Peyer's patch (tissue), 4 donors: ENCODE measurements around the gene NCAN. TPM values are rescaled to one million over a fixed set of nuclear protein-coding genes. Genes with fewer than 3 reads are reported as not detected.

Experiments used
- DNase-seq, 3 donors: peaks; one replicate each; pipeline ENCODE4 v3.0.0-alpha.2; 2017 to 2019
- H3K27ac ChIP-seq, 4 donors: fragments of 200-600 bp; sonication (generic); one replicate each; pipeline ENCODE4 v1.5.1; 2016 to 2019
- H3K27me3 ChIP-seq, 2 donors: fragments of 200-600 bp; sonication (generic); one replicate each; pipeline ENCODE4 v1.5.1; 2019
- H3K36me3 ChIP-seq, 3 donors: fragments of 200-600 bp; sonication (generic); one replicate each; pipeline ENCODE4 v1.5.1; 2016 to 2019
- H3K4me1 ChIP-seq, 4 donors: fragments of 200-600 bp; sonication (generic); one replicate each; pipeline ENCODE4 v1.5.1; 2016 to 2019
- H3K4me3 ChIP-seq, 4 donors: fragments of 200-600 bp; sonication (generic); 1 replicate in 3 of 4; 2 replicates in 1 of 4; pipeline ENCODE4 v1.5.1; 2016 to 2019; ENCODE audit warnings: mild to moderate bottlenecking in 1 of 4
- H3K9me3 ChIP-seq, 4 donors: fragments of 200-600 bp; sonication (generic); one replicate each; pipeline ENCODE4 v1.5.1; 2016 to 2019; ENCODE audit warnings: mild to moderate bottlenecking in 1 of 4
- POLR2A ChIP-seq, 2 donors: fragments of 450-650 bp; IDR thresholded peaks; one replicate each; pipeline ENCODE4 v1.5.1; 2017; ENCODE audit warnings: antibody characterized with exemption in 2 of 2, mild to moderate bottlenecking in 2 of 2, moderate library complexity in 2 of 2
- total RNA-seq, 4 donors: library from RNA; depleted of rRNA; stranded (reverse); fragments of >200 nt; gene quantifications; one replicate each; pipeline ENCODE4 v1.1.0, GENCODE V29; 2016
- TF ChIP-seq, protein P1 (sequence below), 6 experiments: fragments of 450-650 bp in 4 of 6; fragments of 200-600 bp in 2 of 6; sonication (generic) in 1 of 6; IDR thresholded peaks; one replicate each; pipeline ENCODE4 v1.5.1; 2017 to 2019; ENCODE audit warnings: antibody characterized with exemption in 6 of 6, mild to moderate bottlenecking in 3 of 6, moderate library complexity in 1 of 6

The NCAN gene
- total RNA-seq, 4 donors from 2014 or later, result not detected

DNA sequence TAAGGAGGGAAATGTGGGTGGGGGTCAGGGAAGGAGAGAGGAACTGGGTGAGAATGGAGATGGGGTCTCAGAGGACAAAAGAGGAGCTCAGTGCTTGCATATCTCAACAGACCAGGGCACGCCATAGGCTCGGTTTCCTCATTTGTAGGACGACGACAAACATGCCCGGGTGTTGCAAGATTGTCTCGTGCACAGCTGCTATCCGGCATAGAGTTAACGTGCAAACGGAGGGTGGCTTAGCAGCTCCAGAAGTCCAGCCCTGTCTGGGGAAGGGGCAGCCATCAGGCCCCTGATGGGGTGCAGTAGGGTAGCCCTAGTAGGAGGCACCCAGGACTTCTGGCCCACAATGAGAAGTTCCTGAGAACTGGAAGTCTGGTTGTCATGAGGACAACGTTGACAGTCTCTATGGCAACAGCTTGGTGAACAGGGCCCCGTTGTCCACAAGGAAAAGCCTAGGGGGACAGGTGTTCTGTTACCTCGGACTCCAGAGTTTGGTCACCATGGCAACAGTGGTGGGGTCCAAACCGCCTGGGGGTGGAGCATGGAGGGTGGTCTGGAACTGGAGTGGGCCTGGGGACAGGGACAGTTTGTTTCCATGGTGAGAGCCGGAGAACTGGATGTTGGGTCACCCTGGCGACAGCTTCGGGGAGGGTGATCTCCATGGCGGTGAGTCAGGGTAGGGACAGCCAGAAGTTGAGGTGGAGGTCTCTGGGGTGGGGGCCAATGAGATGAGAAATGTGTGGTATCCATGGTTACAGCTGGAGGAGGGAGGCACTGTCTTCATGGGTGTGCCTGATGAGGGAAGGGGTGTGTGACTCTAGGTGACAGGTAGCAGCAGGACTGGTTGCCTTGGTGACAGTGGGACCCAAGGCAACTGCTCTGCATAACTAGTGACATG, 44.6 kb downstream of the NCAN start:
- Histone ChIP-seq H3K27ac (no peak overlapping the region), H3K4me3 (no peak overlapping the region), H3K9me3 (no peaks in the 10 kb centered on the region), H3K36me3 (no peaks in the 10 kb centered on the region), H3K27me3 (peaks cover 0 to 4% of the 10 kb centered on the region in 2 donors), H3K4me1 (peaks cover 0 to 8% (median 2%) of the 10 kb centered on the region in 4 donors)
- DNase-seq, result no peak
- TF ChIP-seq POLR2A (IDR thresholded peaks at IDR 0.05), result no peak
- TF ChIP-seq, protein P1, sequence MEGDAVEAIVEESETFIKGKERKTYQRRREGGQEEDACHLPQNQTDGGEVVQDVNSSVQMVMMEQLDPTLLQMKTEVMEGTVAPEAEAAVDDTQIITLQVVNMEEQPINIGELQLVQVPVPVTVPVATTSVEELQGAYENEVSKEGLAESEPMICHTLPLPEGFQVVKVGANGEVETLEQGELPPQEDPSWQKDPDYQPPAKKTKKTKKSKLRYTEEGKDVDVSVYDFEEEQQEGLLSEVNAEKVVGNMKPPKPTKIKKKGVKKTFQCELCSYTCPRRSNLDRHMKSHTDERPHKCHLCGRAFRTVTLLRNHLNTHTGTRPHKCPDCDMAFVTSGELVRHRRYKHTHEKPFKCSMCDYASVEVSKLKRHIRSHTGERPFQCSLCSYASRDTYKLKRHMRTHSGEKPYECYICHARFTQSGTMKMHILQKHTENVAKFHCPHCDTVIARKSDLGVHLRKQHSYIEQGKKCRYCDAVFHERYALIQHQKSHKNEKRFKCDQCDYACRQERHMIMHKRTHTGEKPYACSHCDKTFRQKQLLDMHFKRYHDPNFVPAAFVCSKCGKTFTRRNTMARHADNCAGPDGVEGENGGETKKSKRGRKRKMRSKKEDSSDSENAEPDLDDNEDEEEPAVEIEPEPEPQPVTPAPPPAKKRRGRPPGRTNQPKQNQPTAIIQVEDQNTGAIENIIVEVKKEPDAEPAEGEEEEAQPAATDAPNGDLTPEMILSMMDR (IDR thresholded peaks at IDR 0.05), result no peak

DNA sequence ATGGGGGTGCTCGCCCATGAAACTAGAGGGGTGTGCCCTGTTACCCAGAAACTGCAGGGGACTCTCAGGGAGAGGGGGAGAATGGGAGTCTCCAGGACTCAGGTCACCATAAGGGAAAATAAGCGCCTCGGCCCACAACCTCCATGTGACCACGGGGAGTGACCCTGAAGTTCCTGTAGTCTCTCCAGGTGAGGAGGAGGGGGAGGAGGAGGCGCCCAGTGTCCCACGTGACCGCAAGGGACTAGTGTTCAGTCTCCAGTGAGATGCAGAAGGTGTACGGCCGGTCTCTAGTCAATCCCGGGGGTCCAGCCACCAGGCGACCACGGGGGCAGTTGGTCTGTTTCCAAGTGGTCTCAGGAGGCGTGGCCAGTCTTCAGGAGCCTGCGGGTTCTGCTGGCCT, 45.4 kb downstream of the NCAN start:
- Histone ChIP-seq H3K4me1 (peaks cover 0 to 13% (median 3%) of the 10 kb centered on the region in 4 donors), H3K27ac (no peak overlapping the region), H3K9me3 (no peaks in the 10 kb centered on the region), H3K27me3 (peaks cover 0 to 8% of the 10 kb centered on the region in 2 donors), H3K4me3 (no peak overlapping the region), H3K36me3 (no peaks in the 10 kb centered on the region)
- TF ChIP-seq POLR2A (IDR thresholded peaks at IDR 0.05), result no peak
- TF ChIP-seq, protein P1 (IDR thresholded peaks at IDR 0.05), result no peak
- no peak for DNase-seq

DNA sequence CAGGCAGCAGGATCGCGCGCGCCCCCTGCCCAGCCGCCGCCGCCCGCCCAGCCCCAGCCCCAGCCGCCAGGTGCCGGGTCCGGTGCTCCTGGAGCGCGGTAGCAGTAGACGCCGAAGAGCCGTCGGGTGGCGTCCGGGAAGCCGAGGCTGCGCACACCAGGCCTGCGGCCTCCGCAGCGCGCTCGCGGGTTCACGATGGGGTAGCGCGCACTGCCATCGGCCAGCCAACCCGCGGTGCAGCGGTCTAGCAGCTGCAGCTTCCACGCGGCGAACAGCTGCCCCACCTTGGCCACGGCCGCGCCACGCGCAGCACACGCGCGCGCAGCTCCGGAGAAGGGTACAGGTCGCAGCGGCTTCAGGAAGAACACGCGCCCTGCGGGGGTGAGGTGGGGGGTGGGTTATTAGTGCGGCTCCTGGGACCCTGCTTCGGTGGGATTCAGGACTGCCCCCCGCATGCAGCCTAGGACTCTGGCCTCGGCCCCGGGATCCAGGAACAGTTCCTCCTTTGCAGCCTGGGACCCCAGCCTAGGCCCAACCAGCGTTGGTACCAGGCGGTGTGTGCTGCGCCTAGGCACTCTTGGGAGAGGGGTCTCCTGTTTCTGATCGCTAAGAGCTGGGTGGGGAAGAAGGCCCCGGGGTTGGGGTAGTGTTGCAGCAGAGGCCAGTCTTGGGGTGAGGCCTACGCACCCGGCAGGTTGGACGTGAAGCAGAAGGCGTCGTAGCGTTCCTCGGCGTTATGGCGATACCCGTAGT, 46.3 kb downstream of the NCAN start:
- no peak for TF ChIP-seq POLR2A (IDR thresholded peaks at IDR 0.05)
- TF ChIP-seq, protein P1 (IDR thresholded peaks at IDR 0.05), result no peak
- Histone ChIP-seq H3K9me3 (no peaks in the 10 kb centered on the region), H3K4me1 (peaks cover 0 to 13% (median 3%) of the 10 kb centered on the region in 4 donors), H3K4me3 (no peak overlapping the region), H3K36me3 (no peaks in the 10 kb centered on the region), H3K27me3 (peaks cover 0 to 8% of the 10 kb centered on the region in 2 donors), H3K27ac (no peak overlapping the region)
- DNase-seq, result no peak

DNA sequence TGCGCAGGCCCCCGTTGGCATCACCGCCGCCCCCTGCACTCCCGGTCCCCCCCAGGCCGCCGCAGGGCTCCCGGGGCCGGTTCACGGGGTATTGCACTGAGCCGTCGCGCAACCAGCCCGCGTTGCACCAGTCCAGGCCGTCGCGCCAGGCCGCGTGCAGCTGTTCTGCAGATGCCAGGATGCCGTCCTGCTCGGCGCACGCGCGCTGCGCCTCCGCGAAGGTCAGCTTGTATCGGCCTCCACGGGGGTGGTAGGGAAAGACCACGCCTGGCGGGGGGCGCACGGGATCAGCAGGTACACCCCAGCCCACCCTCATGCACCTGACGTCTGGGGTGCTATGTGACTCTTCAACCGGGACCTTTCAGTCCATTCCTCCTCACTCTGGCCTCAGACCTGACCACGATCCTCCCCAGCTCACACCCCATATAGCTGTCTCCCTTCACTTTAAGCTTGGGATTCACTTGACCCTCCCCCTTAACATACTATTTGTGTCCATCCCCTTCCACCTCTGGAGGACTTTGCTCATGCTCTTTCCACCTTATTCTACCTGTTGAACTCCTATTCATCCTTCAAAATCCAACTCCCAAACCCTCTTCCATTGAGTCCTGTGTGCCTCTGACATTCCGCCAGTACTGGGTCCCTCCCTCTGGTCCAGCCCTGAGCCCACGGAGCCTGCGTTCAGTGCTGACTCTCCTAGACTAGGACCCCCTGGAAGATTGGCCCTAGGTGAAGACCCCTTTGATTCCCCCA, 47.0 kb downstream of the NCAN start:
- Histone ChIP-seq H3K27me3 (peaks cover 0 to 8% of the 10 kb centered on the region in 2 donors), H3K36me3 (no peaks in the 10 kb centered on the region)

DNA sequence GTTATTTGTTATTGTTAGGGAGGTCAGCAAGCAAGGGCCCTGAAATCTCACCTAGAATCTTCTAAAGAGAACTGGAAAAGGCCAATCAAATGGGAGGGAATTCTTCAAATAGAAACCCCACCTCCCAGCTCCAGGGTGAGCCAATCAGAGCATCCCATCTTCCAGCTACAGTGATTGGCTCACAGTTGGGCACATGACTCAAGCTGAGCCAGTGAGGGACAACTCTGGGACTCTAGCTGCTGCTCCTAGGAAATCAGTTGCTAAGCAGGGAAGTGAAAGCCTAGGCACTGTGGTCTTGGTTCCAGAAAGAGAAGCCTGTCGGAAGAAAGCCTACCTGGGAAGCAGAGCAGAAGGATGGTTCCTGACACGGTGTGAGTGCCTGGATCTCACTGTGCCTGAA, 48.0 kb downstream of the NCAN start:
- H3K9me3 ChIP-seq, result no peaks in the 10 kb centered on the region
- no peak for DNase-seq
- H3K4me3 ChIP-seq, result no peak overlapping the region
- H3K27ac ChIP-seq, result no peak overlapping the region
- peaks cover 0 to 13% (median 3%) of the 10 kb centered on the region in 4 donors for H3K4me1 ChIP-seq
- H3K27me3 ChIP-seq, result peaks cover 0 to 8% of the 10 kb centered on the region in 2 donors
- no peaks in the 10 kb centered on the region for H3K36me3 ChIP-seq
- no peak for TF ChIP-seq POLR2A (IDR thresholded peaks at IDR 0.05)
- TF ChIP-seq, protein P1 (IDR thresholded peaks at IDR 0.05), result no peak

More for the DNA sequence above, 47.0 kb downstream of the NCAN start:
- no peaks in the 10 kb centered on the region for H3K9me3 ChIP-seq
- H3K4me1 ChIP-seq, result peaks cover 0 to 13% (median 3%) of the 10 kb centered on the region in 4 donors
- DNase-seq, result no peak
- TF ChIP-seq, protein P1 (IDR thresholded peaks at IDR 0.05), result no peak
- no peak for TF ChIP-seq POLR2A (IDR thresholded peaks at IDR 0.05)
- no peak overlapping the region for H3K27ac ChIP-seq
- no peak overlapping the region for H3K4me3 ChIP-seq
